ENCODE data around the gene SIRPG.

Gene SIRPG

GRCh38 chr20:1661542-1662299, 4.1 kb upstream of the SIRPG start:
- TF ChIP-seq, protein P1, sequence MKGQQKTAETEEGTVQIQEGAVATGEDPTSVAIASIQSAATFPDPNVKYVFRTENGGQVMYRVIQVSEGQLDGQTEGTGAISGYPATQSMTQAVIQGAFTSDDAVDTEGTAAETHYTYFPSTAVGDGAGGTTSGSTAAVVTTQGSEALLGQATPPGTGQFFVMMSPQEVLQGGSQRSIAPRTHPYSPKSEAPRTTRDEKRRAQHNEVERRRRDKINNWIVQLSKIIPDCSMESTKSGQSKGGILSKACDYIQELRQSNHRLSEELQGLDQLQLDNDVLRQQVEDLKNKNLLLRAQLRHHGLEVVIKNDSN (IDR thresholded peaks at IDR 0.05): no peak
- TF ChIP-seq CREB1 (IDR thresholded peaks at IDR 0.05; ENCODE audit: low read depth) (no peak), TEAD4 (IDR thresholded peaks at IDR 0.05) (no peak), EP300 (IDR thresholded peaks at IDR 0.05; ENCODE audit: borderline replicate concordance) (no peak), RAD21 (IDR thresholded peaks at IDR 0.05; ENCODE audit: low read depth) (no peak), YY1 (IDR thresholded peaks at IDR 0.05; ENCODE audit: low read depth) (no peak), FOXM1 (IDR thresholded peaks at IDR 0.05; ENCODE audit: borderline replicate concordance, low read depth) (no peak), EGR1 (IDR thresholded peaks at IDR 0.05) (no peak), REST (IDR thresholded peaks at IDR 0.05; ENCODE audit: low read depth) (no peak), ZBTB7A (IDR thresholded peaks at IDR 0.05; ENCODE audit: low read depth) (no peak)
- TF ChIP-seq, protein P2, sequence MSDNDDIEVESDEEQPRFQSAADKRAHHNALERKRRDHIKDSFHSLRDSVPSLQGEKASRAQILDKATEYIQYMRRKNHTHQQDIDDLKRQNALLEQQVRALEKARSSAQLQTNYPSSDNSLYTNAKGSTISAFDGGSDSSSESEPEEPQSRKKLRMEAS (IDR thresholded peaks at IDR 0.05): no peak

DNA sequence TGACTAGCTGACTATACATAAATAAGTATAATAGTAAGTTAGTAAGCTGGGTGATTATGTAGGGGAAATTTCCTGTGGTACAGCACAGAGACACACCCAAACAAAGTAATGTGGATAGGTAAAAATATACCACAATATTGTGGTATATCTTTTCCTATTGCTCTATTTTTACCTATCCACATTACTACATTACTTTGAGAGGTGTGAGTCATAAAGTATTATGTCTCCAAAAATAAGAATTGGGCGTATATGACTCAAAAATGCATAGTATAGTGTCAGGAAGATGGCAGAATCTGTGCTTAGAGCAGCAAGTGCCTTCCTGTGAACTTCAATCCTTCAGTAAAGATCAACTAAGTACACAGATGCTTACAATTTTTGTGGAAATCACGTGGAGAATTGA, 2.7 kb upstream of the SIRPG start:
- TF ChIP-seq REST (IDR thresholded peaks at IDR 0.05; ENCODE audit: low read depth) (no peak), TCF12 (IDR thresholded peaks at IDR 0.05; ENCODE audit: low read depth) (no peak), FOXM1 (IDR thresholded peaks at IDR 0.05; ENCODE audit: borderline replicate concordance, low read depth) (no peak)
- TF ChIP-seq, protein P2 (IDR thresholded peaks at IDR 0.05): no peak

DNA sequence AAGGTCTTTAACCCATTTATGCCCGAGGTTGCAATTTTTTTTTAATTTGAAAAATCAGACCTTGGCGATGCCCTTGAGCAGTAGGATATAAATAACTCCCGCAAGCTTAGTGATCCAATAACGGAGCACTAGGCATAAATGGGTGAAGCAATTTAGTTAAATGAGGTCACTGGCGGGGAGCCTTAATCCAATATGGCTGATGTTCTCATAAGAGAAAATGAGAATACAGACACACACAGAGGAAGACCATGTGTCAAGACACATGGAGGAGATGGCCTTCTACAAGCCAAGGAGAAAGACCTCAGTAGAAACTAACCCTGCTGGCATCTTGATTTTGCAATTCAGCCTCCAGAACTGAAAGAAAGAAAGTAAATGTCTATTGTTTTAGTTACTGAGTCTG, 735 bp downstream of the SIRPG start:
- TF ChIP-seq ZBTB7A (IDR thresholded peaks at IDR 0.05; ENCODE audit: low read depth) (no peak), TEAD4 (IDR thresholded peaks at IDR 0.05) (no peak), EGR1 (IDR thresholded peaks at IDR 0.05) (no peak), FOXM1 (IDR thresholded peaks at IDR 0.05; ENCODE audit: borderline replicate concordance, low read depth) (no peak), TAF1 (IDR thresholded peaks at IDR 0.05; ENCODE audit: low read depth) (no peak), TCF12 (IDR thresholded peaks at IDR 0.05; ENCODE audit: low read depth) (no peak), YY1 (IDR thresholded peaks at IDR 0.05; ENCODE audit: low read depth) (no peak), CEBPB (IDR thresholded peaks at IDR 0.05) (no peak), NFIC (IDR thresholded peaks at IDR 0.05) (no peak), RAD21 (IDR thresholded peaks at IDR 0.05; ENCODE audit: low read depth) (no peak), REST (IDR thresholded peaks at IDR 0.05; ENCODE audit: low read depth) (no peak), EP300 (IDR thresholded peaks at IDR 0.05; ENCODE audit: borderline replicate concordance) (no peak), CREB1 (IDR thresholded peaks at IDR 0.05; ENCODE audit: low read depth) (no peak)
- TF ChIP-seq, protein P2 (IDR thresholded peaks at IDR 0.05): no peak
- TF ChIP-seq, protein P1 (IDR thresholded peaks at IDR 0.05): no peak

- TF ChIP-seq, protein P1 (IDR thresholded peaks at IDR 0.05): no peak
- no peak for TF ChIP-seq FOXM1 (IDR thresholded peaks at IDR 0.05; ENCODE audit: borderline replicate concordance, low read depth)
- no peak for TF ChIP-seq ZBTB7A (IDR thresholded peaks at IDR 0.05; ENCODE audit: low read depth)
- TF ChIP-seq CEBPB (IDR thresholded peaks at IDR 0.05): no peak
- no peak for TF ChIP-seq TEAD4 (IDR thresholded peaks at IDR 0.05)
- no peak for TF ChIP-seq CREB1 (IDR thresholded peaks at IDR 0.05; ENCODE audit: low read depth)
- no peak for TF ChIP-seq EGR1 (IDR thresholded peaks at IDR 0.05)
- TF ChIP-seq RAD21 (IDR thresholded peaks at IDR 0.05; ENCODE audit: low read depth): no peak
- no peak for TF ChIP-seq REST (IDR thresholded peaks at IDR 0.05; ENCODE audit: low read depth)
- TF ChIP-seq TCF12 (IDR thresholded peaks at IDR 0.05; ENCODE audit: low read depth): no peak
- TF ChIP-seq YY1 (IDR thresholded peaks at IDR 0.05; ENCODE audit: low read depth): no peak
- no peak for TF ChIP-seq NFIC (IDR thresholded peaks at IDR 0.05)
- TF ChIP-seq, protein P2 (IDR thresholded peaks at IDR 0.05): no peak
- TF ChIP-seq TAF1 (IDR thresholded peaks at IDR 0.05; ENCODE audit: low read depth): no peak
- no peak for TF ChIP-seq EP300 (IDR thresholded peaks at IDR 0.05; ENCODE audit: borderline replicate concordance)
These were observed 2.6 kb downstream of the SIRPG start for GRCh38 chr20:1654996-1655395.
